GM21723 (cell line): ENCODE measurements around the gene CEPT1.

Experiments used
- ATAC-seq: cut with Tn5 transposase; IDR thresholded peaks from one replicate; pipeline ENCODE4 v1.9.1; 2021; ENCODE audit warnings: mild to moderate bottlenecking, moderate library complexity; ENCODE audit not compliant: unreplicated experiment

The CEPT1 gene

DNA sequence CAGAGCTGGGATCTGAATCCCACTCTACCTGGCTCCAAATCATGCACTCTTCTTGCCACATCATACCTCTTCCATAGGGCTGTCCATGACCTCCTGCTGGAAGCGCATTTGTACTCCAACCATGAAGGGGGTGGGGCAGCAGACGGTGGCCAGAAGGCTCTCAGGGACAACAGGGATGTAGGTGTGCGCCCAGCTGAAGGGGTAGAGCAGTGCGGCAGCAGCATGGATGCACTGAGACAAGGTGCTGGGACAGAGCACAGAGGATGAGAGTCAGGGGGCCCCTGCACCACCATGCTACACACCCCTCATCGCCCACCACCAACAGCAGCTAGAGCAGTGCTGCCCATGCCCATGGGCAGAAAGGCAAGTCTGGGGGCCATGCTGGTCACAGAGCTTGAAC, 52.1 kb downstream of the CEPT1 start:
- no peak for ATAC-seq

DNA sequence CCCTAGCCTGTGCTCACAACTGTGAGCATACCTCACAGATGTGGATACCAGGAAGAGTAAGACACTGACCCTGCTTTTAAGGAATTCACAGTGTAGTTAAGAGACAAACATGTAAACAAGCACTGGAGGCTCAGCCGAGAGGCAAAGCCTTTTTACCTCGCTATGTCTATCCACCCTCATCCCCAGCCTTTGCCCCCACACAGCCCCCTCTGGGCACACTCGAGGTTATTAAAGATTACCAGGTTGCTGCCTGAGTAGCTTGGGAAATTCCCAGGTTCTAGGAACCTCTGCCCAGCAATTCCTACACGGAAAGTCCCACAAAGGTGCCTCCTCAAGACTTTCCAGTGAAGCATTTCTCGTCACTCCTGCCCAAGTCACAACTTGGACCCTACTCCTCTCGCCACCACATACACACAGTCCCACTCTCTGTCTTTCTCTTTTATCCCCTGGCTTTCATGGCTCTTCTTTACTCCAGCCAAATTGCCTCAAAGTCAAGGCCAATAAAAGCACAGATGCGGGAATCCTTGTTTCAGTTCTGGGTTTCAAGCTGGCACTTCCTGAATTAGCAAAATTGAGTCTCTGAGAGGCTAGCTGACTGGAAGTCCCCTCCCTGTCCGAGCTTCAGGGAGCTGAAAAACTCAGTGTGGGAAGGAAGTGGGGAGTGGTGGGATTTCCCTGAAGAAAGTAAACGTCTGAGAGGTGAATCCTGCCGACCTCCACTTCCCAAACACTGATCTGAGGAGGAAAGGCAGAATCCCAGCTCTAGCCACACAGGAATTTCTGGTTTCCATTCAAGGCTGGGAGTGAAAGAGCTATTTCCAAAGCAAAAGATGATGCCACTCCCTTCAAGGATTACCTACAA, 52.9 kb downstream of the CEPT1 start:
- ATAC-seq = no peak

DNA sequence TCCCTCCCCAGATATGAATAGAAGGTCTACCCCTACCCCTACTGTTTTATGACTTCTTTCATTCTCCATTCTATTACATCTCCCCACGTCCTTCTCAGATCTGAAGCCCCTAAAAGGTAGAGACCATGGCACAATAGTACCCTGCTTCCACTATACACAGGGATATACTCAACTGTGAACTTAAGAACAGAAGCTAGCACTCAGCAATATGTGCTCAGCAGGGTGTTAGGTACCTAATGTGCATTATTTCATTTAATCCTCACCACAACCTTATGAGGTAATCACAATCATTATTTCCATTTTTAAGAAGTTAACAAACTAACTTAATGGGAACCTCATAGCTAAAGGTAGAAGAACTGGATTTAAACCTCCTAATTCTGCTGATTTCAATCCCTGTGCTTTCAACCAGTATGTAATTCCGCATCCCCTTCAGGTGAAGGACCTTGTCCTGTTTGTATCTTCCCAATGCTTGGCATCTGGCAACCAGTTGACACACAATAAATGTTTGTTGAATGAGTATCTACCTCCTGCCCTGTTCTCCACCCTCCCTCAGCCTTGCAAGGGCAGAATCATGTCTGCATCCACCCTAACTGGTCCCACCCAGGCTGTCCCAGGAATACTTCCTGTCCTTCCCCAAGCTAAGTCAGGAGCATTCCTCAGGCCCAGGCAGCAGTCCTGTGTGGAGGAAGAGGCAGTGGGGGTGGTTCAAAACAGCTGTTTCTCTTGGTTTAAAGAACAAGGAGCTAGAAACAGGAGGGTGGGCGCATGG, 53.9 kb downstream of the CEPT1 start:
- no peak for ATAC-seq

DNA sequence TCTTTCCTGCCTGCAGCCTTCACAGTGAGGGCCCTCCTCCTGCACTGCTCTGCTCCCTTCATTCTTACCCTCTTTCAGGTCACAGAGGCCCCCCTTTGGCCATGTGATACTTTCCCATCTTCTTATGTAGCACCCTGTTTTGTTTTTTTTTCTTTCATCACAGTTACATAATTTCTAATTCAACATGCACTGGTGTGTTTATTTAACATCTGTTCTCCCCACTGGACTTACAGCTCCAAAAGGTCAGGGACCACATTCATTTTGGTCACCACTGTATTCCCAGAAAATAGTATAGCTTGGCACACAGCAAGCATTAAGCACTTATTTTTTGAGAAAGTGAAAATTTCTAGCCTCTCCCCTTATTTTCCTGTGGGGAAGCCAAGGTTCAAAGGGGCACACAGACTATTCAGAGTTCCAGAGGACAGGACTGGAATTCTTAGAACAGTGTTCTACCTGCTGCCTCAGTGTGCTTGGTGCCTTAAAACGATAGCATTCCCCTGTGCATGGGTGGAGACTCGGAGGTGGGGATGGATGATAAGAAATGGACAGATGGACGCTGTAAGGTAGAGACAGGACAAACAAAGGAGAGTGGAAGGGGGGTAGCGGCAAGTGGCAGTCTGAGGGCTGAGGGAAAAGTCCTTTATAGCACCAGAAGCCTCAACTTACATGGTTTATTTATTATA, 55.1 kb downstream of the CEPT1 start:
- no peak for ATAC-seq

DNA sequence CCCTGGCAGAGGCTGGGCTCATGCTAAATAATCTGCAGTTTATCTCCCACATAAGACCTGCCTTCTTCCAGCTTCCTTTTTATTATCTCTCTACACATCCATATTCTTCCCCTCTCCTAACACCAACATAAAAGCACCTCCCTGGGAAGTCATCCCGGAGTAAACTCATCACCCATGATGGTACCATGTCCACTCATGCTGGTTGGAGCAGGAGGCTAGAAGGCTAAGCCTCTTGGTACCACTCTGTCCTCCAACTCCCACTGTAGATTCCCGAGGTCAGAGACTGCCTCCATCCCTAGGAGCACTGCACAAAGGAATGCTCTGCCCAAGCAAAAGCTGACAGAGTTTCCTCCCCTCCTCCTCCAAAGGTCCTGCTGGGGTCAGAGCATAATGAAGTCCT, 56.2 kb downstream of the CEPT1 start:
- no peak for ATAC-seq

DNA sequence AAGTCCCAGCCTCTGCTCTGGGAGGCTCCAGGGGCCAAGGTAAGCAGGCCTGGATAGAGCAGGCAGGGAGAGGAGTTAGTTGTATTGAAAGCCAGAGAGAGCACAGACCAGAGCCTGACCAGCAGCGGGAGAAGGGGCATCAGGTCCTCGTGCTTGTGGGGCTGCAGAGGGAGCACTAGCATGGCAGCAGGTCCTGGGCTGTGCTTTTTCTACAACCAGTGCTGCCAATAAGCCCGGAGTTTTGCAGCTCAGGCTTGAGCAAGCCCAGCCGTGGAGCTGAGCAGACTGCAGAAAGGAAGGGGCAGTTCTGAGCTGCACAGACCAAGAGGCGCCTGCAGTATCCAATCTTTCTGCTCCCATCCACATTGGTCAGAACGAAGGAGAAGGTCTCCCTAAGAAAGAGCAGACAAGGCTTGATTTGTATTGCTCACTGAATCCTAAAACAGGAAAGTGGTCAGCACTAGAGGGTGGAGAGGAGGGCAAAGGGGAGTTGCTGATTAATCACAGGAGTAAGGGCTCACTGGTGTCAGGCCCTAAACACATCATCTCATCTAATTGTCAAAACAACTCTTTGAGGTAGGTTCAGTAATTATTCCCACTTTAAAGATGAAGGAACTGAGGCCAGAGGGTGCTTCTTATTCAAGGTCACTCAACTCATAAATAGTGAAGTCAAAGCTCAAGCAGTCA, 57.7 kb downstream of the CEPT1 start:
- ATAC-seq = no peak

DNA sequence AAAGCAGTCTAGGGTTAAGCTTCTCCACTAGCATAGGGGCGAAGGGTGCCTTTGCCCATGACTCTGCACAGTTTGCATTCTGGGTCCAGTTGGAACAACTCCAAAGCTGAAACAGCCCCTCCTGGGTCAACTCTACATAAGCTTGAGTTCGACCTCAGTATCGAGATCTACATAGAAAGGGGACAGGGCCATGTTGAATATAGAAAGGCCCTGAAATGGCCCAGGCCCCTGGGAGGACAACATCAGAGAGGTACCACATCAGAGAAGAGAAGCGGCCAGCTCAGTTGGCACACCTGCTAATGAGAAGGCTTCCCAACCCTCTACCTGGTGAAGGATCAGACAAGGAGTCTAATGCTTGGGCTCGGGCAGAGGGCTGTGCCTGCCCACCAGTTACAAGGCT, 58.8 kb downstream of the CEPT1 start:
- no peak for ATAC-seq

DNA sequence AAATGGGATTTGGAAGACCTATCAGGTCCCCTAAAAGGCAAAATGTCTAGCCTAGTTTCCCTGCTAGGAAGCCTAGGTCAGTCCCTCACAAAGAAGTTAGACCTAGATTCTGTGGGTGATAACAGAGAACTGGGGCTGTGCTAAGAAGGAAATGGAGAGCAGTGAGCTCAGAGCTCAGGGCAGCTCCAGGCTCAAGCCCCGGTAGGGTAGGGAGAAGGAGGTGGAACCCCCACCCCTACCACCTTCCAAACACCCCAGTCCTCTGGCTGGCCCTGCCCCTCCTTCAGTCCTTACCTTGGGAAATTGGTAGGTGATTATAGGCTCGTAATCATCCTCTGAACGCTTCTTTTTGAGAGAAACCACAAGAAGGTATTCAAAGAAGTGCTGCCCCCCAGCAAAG, 59.3 kb downstream of the CEPT1 start:
- ATAC-seq = no peak

DNA sequence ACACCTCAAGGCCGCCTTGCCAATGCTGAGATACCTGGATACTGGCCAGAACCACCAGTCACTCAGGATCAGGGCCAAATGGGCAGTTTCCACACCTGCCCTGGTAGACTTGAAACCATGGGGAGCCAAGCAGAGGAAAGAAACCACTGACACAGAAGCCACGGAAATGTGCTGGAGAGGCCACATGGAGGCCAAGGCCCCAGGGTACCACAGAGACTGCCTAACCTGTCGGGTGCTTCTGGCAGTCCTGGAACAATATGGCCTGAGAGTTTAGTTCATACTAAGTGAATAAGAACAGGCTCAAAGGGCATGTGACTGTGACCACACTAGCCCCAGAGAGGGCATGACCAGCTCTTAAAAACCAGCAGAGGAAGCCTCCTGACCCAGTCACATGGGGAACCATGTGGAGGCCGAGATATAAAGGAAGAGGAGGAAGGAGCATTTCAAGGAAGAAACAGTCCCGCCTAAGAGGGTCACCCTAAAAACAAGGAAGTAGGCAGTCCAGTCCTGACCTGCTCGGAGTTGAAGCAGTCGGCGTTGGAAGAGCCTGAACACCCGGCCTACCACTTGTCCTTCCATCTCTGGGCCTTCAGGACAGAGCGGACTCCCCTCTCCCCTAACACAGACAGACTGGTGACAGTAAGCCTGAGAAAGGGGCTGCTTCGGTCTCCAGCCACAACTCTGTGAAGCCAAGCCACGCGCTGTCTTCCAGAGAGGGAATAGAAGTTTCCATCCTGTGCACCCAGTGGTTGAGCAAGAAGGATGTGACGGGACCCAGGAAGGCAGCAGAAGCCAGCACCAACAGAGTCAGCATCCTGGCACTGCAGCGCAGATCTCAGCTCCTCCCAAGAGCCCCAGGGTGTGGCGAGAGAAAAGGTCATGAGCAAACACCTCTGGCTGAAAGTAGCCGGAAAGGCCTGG, 60.1 kb downstream of the CEPT1 start, which contains the start of gene DENND2D:
DENND2D (minus strand) TSS at position 766 of the 921 bp plus-strand sequence; CDS start at position 579, 187 bp downstream.
- no peak for ATAC-seq

DNA sequence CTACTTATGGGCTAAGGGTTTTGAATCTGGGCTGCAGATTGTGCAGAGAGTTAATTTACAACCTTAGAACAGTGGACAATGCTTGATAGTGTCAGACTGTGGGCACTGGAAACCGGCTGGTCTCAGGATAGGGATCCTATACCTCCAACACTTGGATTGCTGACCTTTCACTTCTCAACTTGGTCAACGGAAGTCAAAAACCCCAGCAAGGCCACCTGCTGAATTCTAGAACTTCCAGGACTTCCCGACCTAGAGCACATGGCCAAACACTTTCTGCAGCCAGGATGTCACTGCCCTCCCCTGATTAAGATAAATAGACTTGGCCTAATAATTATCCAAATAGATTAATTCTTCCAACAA, 60.8 kb downstream of the CEPT1 start:
- ATAC-seq = no peak

DNA sequence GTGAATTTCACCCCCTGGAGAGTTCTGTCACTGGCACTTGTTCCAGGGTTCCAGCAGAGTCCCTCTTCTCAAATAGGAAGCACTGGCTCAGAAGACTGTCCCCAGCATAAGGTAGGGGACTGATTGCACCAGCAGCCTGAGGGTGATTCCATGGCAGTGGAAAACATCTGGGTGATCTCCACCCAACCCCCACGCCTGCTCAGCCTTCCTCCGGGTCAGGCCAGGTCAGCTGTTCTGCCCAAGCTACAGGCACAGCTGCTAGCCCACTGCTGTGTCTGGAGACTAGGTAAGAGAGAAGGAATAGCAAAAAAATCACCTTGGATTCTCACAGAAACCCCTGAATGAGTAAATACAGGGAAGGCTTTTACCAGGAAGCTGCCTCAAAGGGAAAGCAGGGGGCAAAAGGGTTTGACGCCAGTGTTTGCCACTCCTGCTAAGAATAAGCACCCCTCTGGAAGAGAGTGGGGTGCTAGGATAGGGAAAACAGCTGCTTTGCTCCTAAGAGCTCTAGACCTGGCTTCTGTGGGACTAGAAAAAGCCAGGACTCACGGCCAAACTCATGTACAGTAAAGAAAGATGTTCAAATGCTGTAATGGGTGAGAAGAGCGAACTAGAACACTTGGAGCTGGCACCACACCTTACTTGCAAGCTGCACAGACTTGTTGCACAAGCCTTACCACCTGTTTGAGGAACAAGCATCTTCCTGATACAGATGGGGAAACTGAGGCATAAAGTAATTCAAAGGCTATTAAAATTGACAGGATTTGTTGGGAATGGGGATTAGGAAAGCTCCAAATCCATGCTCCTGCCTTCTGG, 61.5 kb downstream of the CEPT1 start:
- no peak for ATAC-seq

DNA sequence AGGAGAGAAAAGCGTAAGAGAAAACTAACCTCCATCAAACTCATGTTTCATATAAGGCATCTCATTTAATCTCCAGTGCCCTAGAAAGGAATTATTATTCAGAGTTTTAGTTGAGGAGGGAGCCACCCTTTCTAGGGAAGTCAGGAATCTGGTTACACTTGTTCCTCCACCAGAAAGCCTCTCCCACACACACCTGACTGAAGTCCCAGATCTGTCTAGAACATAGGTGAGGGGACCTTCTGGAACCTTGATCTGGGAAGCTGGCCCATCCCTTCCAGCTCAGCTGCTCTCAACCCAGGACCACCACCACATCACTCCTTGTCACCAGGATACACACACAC, 62.3 kb downstream of the CEPT1 start:
- no peak for ATAC-seq

DNA sequence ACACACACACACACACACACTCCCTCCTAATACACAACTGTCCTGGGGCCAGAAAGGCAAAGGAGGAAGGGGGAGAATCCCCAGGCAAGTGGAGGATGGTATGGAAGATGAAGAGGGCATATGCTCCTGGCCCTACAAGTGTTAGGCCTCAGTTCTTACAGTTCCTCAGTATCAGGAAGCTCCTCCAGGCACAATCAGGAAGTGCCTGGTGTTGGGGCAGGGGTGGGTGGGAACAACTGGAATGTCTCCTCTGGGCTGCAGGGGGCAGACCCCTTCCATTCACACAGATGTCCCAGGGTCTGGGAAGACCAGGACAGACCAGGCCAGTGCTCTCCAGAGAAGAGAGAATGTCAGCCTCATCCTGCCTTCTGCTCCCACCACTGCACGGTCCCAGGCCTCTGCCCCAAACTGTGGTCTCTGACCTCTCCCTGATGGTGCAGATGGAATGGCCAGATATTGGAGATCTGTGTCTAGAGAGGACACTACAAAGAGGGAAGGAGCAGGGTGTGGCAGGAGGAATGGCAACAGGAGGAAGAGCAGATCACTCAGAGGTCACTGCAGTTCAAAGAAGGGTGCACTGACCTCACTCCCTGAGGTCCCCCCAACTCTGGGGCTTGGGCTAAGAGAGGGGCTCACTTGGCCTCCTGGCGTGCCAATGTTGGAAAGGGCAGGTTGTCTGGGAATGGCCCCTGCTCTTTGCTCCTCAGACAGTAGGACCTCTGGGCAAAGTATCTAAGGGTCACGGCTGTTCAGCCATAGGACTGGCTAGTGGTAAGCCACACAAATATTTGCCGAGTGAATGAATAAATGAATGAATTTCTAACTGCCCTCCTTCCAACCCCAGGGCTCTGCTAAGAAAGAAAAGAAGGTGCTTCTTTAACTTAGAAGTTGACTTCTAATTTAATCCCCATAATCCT, 62.9 kb downstream of the CEPT1 start:
- ATAC-seq = no peak

DNA sequence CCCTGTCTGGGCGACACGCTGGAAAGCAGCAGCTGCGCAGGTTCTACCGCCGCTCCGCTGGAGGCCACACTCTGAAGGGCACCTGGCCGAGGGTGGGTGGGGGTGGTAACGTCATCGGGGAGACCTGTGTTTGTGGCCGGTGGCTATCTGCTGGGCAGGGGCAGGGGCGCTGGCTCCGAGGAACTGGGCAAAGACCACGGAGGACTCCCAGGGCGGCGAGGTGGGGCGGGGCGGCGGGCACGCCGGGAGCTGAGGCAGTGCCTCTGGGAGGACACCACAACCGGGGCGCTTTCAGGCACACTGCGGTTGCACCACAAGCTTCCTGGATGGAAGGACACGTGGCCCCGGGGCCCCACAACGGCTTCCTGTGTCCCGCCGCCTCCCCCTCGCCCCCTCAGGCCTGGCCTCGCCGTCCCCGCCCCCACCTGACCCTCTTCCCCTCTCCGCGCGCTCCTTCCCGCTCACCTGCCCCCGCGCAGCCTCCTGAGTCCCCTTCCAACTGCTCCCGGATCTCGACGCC, 63.7 kb downstream of the CEPT1 start:
- peak; percentile 59 for ATAC-seq

DNA sequence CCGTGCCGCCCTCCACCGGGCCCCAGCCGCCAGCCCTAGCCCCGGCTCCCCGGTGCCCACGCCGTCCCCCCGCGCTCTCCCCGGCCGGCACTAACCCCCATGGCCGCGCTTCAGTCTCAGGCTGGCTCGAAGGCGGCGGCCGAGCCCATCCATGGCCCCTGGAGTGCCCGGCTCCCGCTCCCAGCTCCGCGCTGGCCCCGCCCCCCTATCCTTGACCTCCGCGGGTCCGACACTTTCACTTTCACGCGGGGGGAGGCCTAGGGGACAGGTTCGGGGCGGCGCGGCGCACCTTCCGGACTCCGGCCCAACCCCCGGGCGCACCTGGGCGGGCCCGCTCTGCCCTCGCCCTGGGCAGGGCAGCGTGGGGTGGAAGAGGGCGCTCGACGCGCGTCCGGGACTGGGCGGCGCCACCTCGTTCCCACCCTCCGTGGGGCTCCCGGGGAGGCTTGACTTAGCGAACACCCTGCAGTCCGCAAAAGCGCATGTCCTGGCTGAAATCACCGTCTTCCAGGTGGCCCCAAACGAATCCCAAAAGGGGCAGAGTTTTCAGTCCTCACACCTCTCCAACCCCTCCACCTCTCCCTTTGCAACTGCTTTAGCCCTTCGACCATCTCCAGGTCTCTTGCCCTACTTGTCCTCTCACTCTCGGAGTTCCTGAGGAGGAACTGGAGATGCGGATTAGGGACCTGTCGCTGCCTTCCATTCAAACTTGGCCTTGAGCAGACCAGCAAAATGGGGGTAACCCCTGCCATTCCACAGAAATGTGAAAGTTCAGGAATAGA, 64.4 kb downstream of the CEPT1 start:
- ATAC-seq = peak; percentile 66

DNA sequence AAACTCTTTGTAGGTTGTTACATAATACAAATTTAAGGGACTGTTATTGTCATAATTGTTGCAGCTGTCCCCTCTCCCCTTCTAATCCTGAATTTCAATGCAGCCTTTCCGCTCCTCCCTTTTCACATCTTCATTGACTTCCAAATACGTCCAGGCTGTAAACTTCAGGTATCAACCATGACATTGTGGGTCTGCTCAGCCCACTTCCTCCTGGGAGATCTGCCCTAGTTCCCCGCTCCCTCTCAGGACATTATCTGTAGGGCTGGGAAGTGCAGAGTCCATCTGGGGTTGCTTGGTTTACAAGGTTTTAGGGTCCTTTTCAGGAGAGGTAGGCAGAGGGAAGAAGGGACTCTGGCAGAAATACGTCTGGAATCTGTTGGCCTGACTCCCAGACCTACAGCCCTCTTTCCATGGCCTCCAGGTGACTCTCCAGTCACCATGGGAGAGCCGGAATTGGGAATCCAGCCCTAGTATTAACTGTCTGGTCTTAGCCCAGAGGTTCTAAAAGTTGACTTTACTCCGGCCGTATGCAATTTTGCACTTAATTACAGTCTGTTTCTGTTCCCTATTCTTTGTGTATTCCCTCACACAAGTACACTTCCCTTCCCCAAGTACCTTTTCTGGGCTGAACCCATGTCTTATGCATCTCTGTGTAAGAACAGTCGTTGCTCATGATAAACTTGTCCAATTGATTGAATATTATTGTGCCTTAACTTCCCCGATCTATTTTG, 65.1 kb downstream of the CEPT1 start:
- no peak for ATAC-seq

DNA sequence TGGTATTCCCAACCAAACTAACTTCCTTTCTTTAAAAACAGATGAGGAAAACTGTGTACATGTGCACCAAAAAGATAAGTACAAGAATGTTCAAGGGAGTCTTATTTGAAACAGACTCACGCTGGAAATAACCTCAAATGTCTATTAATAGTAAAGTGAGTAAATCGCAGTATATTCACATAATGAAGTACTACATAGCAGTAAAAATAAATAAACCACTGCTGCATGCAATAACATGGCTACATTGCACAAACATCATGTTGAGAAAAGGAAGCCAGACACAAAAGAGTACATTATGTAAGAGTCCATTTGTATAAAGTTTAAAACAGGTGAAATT, 65.7 kb downstream of the CEPT1 start:
- ATAC-seq = no peak
